Cerebellar cortex (tissue), 1 donor: ENCODE measurements around the gene MAMSTR.
A peak's percentile ranks its signal among the peaks of the same experiment; 100 is the strongest.
"Not testable (repeated sequence)": the region's sequence is repeated elsewhere in the genome, so short reads cannot be mapped to it uniquely, and the experiment has no call there.

Source experiments
- DNase-seq: peaks from one replicate; pipeline ENCODE4 v3.0.0-alpha.2; 2015; ENCODE audit warnings: low spot score

Gene MAMSTR

DNA sequence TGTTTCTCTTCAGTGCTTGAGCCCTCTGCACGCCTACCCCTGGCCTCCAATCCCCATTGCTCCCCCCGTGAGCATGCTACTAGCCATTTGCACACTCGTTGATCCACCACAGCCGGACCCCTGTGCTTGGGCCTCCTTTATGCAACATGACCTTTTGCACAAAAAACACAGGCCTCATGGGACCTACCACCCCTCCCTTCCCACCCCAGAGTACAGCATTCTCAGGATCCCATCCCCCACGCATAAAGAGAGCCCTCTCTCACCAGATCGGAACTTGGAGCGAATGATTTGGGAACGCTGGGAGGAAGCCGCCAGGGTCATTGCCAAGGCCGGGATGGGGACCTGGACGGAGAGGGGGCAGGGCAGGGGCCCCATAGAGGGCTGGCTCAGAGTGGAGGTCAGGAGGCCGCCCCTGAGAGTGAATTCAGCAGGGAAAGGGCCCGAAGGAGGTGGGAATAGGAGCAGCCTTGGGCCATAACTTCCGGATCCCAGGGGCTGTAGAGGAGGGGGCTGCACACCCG lies 754 bp downstream of the MAMSTR start:
- DNase-seq: no peak

DNA sequence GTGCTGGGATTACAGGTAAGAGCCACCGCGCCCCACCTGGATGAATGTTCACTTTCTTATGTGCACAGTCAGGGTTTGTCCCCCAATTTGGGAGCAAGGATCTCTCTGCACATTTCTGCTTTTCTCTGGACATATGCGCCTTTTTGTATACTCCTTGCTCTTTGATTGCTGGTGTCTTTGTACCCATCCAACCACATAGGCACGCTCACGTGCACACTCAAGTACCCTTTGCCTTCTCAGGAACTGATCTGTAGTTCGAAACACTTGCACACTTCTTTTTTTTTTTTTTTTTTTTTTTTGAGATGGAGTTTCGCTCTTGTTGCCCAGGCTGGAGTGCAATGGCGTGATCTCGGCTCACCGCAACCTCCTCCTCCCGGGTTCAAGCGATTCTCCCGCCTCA lies 1.4 kb downstream of the MAMSTR start:
- not testable (repeated sequence) for DNase-seq

DNA sequence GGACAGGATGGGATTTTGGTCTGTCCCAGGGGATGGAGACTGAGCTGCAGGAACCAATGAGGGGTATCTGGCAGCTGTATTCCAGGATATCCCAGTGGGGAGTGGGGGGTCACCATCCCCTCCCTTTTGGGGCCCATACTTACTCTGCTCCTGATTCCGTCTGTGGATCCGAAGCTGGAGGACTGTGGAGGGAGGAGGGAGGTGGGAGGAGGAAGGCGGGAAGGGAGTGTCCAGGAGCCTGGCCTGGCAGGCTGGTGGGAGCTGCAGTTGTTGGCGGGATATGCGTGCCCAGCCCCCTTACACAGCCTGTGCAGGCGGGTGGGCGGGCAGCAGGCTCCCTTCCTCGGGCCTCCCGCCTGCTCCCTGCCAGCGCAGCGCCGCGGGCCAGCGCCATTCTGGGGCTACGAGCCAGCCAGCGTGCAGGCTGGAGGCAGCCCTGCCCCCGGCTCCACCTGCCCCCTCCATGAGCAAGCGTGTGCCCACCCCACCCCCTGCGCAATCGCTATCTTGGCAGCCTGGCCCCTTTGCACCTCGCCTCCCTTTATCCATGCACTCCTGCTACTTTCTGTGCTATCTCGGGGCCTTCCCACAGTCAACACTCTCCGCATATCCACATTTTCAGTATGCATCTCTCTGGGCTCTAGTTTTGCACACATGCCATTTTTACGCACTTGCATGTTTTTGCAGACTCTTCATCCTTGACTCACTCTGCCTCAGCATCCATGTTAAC lies 2.8 kb downstream of the MAMSTR start:
- peak; percentile 75 for DNase-seq

DNA sequence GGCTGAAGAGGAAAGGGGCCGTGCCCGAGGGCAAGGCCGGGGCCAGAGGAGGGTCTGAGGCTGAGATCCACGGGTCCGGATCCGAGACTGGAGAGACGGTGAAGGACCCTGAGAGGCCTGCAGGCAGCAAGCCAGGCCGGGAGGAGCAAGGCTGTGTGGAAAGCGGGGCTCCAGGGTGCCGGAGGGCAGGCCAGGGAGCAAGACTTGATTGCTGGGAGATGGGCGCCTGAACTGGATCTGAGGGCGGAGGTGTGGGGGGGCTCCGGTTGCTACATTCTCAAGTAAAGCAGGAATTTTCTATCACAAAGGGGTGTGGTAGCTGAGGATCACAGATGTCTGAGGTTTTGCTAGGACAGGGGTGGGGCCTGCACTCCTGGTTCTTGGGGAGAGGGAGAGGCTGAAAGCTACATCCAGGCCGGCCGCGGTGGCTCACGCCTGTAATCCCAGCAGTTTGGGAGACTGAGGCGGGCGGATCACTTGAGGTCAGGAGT lies 3.8 kb downstream of the MAMSTR start:
- DNase-seq: peak; percentile 46

DNA sequence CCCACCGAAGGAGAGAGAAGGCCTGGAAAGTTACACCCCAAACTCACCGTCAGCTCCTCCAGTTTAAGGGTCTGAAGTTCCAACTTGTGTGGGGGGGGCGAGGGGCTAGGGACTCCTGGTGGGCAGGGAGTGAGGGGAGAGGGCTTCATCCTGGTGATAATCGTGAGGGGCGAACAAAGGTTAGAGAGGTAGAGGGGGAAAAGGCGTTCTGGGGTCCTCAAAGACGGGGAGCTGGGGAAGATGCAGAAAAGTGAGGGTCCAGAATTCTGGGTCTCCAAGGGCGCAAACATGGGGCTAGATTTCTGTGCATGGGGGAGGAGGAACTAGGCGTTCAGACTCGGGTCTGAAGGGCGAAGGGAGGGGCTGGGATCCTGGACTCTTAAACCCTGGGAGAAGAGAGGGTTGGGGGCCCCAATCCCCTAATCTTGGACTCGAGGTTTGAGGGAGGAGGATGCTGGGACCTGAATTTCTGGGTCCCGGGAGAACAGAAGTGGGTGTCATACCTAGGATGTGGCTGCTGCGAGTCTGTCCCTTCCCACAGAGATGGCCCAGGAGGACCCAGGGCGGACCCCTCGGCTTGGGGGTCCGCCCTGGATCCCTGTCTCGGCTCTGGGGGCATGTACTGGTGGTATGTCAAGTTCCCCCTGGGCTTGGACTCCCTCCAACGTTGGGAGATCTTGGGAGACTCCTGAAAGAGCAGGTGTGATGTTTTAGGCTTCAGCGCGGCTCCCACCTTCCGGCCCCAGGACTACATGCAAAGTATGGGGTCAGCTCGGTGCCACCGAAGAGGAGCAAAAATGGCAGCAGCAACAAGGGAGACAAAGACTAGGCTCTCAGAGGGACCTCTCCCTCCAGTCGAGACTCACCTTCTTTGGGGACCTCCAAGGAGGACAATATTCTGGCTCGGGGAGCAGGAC lies 4.5 kb downstream of the MAMSTR start:
- no peak for DNase-seq

DNA sequence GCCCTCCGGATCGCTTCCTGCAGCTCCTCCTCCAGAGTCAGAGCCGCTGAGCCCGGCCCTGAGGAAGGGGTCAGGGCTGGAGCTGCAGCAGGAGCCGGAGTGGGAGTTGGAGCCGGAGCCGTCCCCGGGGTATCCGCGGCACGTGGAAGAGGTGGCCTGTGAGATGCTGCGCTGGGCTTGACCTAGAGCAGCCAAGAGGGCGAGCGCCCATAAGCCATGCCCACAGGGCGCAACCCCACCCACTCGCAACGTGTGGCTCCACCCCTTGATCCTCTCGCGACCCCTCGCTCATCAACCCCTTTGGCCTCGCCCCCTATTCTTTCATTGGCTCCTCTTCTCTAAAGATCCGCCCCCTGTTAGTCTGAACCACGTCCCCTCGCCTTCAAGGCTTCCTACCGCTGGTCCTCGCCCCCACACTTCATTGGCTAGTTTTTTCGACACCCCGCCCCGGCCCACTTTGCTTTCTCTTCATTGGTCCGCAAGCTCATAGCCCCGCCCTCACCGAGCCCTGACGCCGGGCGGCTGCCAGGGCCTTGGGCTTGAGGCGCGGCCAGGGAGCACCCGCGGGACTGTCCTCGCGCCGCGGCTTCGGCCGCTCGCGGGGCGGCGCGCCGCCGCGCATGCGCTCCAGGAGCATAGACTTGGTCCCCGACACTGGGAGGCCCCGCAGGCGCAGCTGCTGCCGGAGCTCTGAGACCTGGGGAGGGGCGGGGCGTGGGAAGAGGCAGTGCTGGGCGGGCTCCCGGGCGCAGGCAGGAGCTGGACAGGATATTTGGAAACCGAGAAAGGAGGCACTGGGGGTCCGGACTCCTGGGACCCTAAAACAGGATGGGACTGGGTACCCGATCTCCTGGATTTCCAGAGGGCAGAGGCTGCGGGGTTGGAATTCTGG lies 5.4 kb downstream of the MAMSTR start:
- peak; percentile 100 for DNase-seq

DNA sequence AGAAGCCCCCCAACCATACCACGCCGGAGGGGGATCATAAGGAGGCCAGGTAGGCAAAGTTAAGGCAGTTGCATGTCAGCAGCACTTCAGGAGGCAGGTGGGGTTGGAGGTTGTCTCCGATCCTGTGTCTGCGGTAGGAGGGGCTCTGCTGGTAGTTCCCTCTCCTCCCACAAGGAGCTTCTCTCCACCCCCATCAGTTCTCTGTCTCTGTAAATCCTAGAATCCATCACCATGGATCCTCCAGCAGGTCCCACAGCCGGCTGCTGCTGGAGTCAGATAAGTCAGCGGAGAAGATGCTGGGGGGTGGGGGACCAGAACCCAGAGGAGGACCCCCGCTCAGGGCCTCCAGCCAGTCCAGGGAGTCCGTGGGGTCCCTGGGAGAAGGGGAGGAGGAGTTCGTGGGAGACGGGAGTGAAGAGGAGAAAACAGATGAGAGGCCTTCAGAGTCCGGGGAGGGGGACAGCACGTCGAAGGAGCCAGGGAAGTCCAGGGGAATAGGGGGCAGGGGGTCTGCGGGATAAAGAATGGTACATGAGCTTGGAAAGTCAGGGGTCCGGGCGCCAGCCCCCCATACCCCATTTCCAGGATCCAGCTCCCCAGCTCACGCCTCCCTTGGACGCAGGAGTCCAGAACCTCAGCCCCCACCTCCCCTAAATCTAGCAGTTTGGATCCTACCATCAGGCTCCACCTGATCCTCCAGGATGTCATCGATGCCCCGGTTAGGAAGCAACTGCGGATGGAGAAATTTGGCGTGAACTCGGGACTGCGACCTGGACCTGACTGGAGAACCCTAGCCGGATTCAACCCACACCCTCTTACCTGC lies 6.3 kb downstream of the MAMSTR start:
- peak; percentile 56 for DNase-seq

DNA sequence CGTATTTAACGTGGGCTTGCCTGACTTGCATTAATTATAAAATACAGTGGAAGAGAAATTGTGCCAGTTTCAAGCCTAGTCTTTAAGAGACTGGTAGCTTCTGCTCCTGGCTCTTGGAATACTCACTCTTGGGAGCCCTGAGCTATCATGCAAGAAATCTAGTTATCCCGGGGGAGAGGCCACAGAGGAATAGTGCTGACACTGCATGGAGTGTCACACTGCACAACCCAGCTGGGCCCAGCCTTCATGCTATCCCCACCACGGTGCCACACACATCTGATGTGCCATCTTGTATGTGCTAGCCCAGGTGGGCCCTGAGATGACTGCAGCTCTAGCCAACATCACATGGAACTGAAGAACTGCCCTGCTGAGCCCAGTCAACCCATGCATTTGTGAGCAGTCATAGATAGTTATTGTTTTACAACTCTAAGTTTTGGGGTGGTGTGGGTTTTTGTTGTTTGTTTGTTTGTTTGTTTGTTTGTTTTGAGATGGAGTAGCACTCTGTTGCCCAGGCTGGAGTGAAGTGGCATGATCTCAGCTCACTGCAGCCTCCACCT lies 8.3 kb downstream of the MAMSTR start:
- DNase-seq: no peak

DNA sequence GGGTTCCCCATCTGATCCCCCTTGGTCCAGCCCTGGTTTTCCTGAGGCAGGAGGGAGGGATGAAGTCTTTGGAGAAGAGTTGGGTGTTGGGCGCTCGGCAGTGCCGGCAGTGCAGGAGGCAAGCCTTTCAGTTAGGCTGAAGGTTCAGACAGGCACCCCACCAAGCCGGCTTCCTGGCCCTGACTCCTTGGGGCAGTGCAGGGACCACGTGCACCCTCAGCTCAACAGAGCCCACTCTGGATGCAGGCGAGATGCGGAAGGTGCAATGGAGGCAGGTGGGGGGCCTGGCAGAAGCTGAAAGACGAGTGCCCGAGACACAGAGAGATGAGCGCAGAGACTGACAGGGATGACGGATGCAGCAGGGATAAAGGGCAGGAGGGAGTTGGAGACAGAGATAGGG lies 11.1 kb downstream of the MAMSTR start:
- DNase-seq: no peak

DNA sequence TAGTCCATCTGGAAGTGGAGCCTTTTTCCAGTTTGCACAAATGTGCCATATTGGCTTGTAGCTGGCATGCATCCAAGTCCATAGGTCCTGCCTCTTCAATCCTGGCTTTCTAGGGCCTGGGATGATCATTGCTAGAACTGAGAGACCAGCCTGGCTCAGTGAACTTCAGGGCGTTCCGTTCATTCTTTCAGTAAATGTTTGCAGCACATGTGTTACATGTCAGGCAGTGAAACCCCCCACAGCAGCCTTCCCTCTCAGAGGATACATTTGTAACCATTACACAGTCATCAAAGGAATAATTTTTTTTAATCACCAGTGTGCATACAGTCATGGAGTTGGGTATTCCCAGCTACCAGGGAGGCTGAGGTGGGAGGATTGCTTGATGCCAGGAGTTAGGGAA lies 14.1 kb downstream of the MAMSTR start:
- no peak for DNase-seq

DNA sequence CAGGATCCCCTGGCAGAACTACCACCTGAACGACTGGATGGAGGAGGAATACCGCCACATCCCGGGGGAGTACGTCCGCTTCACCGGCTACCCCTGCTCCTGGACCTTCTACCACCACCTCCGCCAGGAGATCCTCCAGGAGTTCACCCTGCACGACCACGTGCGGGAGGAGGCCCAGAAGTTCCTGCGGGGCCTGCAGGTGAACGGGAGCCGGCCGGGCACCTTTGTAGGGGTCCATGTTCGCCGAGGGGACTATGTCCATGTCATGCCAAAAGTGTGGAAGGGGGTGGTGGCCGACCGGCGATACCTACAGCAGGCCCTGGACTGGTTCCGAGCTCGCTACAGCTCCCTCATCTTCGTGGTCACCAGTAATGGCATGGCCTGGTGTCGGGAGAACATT lies 16.2 kb downstream of the MAMSTR start:
- no peak for DNase-seq

DNA sequence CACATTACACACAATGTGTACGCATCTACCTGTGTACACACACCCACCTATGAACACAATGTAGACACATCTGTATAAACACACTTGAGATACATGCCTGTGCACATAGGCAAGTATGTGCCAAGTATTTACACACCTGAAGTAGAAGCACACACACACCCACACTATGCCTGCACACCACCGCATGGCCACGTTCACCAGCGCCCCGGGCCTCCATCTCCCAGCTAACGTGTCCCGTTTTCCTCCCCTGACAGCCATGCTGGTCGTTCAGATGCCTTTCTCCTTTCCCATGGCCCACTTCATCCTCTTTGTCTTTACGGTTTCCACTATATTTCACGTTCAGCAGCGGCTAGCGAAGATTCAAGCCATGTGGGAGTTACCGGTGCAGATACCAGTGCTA lies 16.8 kb downstream of the MAMSTR start:
- DNase-seq: no peak

DNA sequence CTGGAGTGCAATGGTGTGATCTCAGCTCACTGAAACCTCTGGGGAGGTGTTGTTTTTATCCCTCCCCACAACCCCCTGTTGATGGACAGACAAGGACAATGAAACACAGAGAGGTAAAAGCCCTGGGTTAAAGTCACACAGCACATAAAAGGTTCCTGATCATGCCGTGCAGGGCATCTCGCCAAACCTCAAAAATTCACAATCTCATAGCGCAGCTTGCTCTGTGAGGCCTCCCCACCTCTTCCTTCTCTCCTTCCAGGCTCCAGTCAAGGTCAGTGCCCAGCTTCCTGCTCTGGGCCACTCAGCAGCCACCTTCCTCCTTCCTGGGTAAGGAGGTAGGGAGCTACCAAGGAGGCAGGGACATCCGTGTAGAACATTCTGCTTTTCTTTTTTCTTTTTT lies 21.5 kb downstream of the MAMSTR start:
- peak; percentile 40 for DNase-seq

DNA sequence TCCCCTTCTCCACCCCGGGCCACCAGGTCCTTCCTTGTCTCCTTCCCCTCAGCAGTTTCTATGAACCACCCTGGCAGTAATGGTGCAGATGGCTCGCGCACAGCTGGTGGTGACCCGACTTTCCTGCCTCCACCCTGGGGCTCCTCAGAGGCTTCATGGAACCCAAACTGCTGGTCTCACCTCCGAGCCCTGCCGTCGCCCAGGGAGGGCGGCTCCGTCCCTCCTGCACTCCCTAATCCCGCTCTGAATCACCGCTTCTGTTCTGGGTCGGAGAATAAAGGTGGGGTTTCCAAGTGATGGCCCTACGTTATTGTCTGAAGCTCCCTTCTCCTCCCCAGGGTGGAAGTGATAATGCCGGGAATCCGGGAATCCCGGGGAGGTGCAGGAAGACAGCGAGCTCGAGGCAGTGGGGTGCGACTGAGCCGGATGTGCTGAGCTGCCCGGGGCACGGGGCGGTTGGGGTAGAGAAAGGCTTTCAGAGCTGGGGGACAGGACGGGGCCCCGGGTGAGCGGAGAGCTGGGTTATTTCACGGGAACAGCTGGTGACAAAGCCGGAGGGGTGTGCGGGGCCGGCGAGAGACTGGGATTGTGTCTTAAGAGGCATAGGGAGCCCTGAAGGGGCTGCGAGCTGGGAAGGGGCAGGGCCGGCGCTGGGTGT lies 23.0 kb downstream of the MAMSTR start:
- peak; percentile 44 for DNase-seq

DNA sequence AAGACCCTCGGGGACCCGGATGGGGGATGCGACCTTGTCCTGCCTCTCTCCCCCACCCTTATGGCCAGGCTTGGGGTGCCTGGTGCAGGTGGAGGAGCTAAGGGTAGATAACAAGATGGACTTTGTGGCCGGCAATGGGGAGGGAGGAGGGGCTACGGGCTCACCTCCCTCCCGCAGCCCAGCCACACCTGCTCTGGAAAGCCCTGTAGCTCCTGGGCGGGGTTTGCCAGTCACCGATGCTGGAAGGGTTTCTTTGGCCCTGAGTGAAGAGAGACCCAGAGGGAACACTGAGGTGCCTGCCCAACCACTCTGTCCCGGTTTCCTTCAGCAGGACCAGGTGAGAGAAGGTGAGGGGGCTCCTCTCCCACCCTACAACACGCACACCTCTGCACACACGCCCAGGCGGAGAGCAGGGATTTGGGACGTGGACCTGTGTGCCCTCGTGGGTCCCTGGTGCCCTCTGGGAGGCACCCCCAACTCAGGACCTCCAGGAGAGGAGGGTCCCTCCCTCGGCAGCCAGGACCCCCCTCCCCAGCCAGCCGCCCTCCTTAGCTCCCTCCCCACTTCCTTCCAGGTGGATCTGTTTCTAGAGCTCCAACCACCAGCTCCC lies 23.7 kb downstream of the MAMSTR start, which contains the start of gene FUT2:
Gene FUT2, plus strand, starts transcription at position 229 of the 610 bp plus-strand sequence. CDS start 6,986 bp downstream, outside the sequence.
- peak; percentile 77 for DNase-seq

DNA sequence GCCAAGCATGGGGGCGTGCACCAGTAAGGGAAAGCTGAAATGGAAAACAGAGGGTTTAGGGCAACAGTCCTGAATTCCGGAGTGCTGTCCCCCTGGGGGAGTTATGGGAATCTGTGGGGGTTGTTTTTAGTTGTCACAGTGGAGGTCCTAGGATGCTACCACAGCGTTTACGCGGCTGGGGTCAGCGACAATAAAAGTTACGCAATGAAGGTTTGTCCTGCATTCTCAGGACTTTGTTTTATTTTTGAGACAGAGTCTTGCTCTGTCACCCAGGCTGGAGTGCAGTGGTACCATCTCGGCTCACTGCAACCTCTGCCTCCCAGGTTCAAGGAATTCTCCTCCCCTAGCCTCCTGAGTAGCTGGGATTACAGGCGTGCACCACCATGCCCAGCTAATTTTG lies 25.9 kb downstream of the MAMSTR start:
- DNase-seq: not testable (repeated sequence)

DNA sequence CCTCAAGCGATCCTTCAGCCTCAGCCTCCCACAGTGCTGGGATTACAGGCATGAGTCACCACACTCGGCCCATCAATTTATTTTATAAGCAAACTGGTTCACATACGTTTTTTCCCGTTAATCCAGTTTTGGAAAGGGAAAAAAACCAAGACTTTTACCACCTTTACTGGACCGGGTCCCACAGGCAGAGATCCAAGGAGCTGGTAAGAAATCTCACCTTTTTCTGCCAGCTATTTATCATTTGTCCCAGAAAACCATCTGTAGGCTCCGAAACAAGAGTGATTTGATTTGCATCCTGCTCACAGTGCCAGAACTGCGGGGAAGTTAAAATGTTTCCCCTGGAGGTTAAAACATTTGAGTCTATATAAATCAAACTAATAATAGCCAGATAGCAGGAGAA lies 30.1 kb downstream of the MAMSTR start:
- peak; percentile 89 for DNase-seq

DNA sequence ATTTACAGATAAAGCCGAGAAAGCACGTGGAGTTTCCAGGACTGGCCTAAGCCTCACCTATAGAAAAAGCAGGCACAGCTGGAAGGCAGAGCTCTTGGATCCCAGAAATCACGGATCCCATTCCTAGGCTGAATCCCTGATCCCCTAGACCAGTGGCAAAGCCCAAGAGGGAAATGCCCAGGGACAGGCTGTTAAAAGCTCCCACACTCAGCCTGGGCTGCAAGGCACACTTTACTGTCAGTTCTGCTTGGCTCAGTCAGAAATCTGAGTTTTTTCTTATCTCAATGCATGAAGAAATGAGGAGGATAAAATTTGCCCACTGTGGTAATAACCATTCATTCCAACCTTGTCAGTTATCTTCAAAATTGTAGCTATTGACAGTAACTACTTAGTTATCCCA lies 31.7 kb downstream of the MAMSTR start:
- no peak for DNase-seq

DNA sequence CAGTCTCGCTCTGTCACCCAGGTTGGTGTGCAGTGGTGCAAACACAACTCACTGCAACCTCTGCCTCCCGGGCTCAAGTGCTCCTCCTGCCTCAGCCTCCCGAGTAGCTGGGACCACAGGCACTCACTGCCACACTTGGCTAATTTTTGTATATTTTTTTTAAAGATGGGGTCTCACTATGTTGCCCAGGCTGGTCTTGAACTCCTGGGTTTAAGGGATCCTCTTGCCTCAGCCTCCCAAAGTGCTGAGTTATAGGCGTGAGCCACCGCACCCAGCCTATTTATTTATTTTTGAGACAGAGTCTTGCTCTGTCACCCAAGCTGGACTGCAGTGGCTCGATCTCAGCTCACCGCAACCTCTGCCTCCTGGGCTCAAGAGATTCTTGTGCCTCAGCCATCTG lies 32.9 kb downstream of the MAMSTR start:
- not testable (repeated sequence) for DNase-seq
